Dermis microvascular lymphatic vessel endothelial cell (primary cell): ENCODE results near the gene NUP214. TPM values are rescaled to one million over a fixed set of nuclear protein-coding genes. Genes with fewer than 3 reads are reported as not detected.
A peak's percentile ranks its signal among the peaks of the same experiment; 100 is the strongest.
"Not testable (repeated sequence)": the region's sequence is repeated elsewhere in the genome, so short reads cannot be mapped to it uniquely, and the experiment has no call there.

Source experiments
- DNase-seq, 2 donors: peaks; one replicate each; pipeline versions ENCODE4 v3.0.0 to v3.0.0-alpha.2; 2010; ENCODE audit warnings: low read depth in 2 of 2
- total RNA-seq: library from RNA; depleted of rRNA; stranded (reverse); fragments of >200 nt; gene quantifications from 2 replicates; pipeline ENCODE4 v1.2.1, GENCODE V29; 2014

The NUP214 gene
- total RNA-seq, 1 donor from 2014 or later, result 7.6 TPM

- DNase-seq, result no peak
Measured at GRCh38 chr9:131160416-131161112, 35.2 kb downstream of the NUP214 start.

- DNase-seq, result no peak
Measured at GRCh38 chr9:131161585-131161984, 36.2 kb downstream of the NUP214 start.

- no peak for DNase-seq
Measured at GRCh38 chr9:131162886-131163285, 37.5 kb downstream of the NUP214 start.

GRCh38 chr9:131165523-131165922 lies 40.1 kb downstream of the NUP214 start:
- no peak for DNase-seq

- DNase-seq, result no peak
Measured at GRCh38 chr9:131167146-131167692, 41.8 kb downstream of the NUP214 start.

- no peak for DNase-seq
Measured at GRCh38 chr9:131167936-131168335, 42.5 kb downstream of the NUP214 start.

- DNase-seq, result no peak
Measured at GRCh38 chr9:131169563-131170240, 44.3 kb downstream of the NUP214 start.

GRCh38 chr9:131173995-131174394 lies 48.6 kb downstream of the NUP214 start:
- no peak for DNase-seq

- no peak for DNase-seq
Measured at GRCh38 chr9:131174681-131175239, 49.4 kb downstream of the NUP214 start.

- DNase-seq, result no peak
Measured at GRCh38 chr9:131177898-131178297, 52.5 kb downstream of the NUP214 start.

- peak; percentile 60 to 79 for DNase-seq
Measured at GRCh38 chr9:131178382-131178781, 53.0 kb downstream of the NUP214 start.

GRCh38 chr9:131178926-131179325 lies 53.5 kb downstream of the NUP214 start:
- DNase-seq, result no peak

GRCh38 chr9:131179561-131180219 lies 54.3 kb downstream of the NUP214 start:
- DNase-seq, result no peak

- DNase-seq, result no peak
Measured at GRCh38 chr9:131180454-131180853, 55.1 kb downstream of the NUP214 start.

- DNase-seq, result no peak
Measured at GRCh38 chr9:131181091-131181681, 55.8 kb downstream of the NUP214 start.

GRCh38 chr9:131185924-131186323 lies 60.5 kb downstream of the NUP214 start:
- DNase-seq, result no peak

GRCh38 chr9:131186622-131187021 lies 61.2 kb downstream of the NUP214 start:
- no peak for DNase-seq

- no peak for DNase-seq
Measured at GRCh38 chr9:131187957-131188356, 62.6 kb downstream of the NUP214 start.

- DNase-seq, result no peak
Measured at GRCh38 chr9:131188976-131189375, 63.6 kb downstream of the NUP214 start.

GRCh38 chr9:131190191-131190590 lies 64.8 kb downstream of the NUP214 start:
- DNase-seq, result no peak

- DNase-seq, result not testable (repeated sequence)
Measured at GRCh38 chr9:131191032-131191431, 65.6 kb downstream of the NUP214 start.

- no peak for DNase-seq
Measured at GRCh38 chr9:131191857-131192256, 66.5 kb downstream of the NUP214 start.
